Liver (tissue), 9 donors: ENCODE results near the gene FAN1. TPM values are rescaled to one million over a fixed set of nuclear protein-coding genes. Genes with fewer than 3 reads are reported as not detected.
A peak's percentile ranks its signal among the peaks of the same experiment; 100 is the strongest.

Experiments
- DNase-seq: peaks from one replicate; pipeline ENCODE4 v3.0.0-alpha.2; 2017; ENCODE audit warnings: low spot score
- H3K27ac ChIP-seq, 2 donors: one replicate each; pipeline ENCODE4 v1.7.0; 2013; ENCODE audit warnings: inconsistent platforms in 2 of 2, low read length in 2 of 2, control low read depth in 1 of 2, low read depth in 1 of 2, mild to moderate bottlenecking in 1 of 2
- H3K27me3 ChIP-seq, 4 donors: one replicate each; pipeline versions ENCODE4 v1.6.1 to v1.7.0; 2013; ENCODE audit warnings: low read length in 3 of 4, inconsistent platforms in 1 of 4, mild to moderate bottlenecking in 1 of 4, moderate library complexity in 1 of 4; ENCODE audit not compliant: control insufficient read depth in 4 of 4, insufficient read depth in 4 of 4
- H3K36me3 ChIP-seq, 4 donors: one replicate each; pipeline versions ENCODE4 v1.6.1 to v1.7.0; 2013; ENCODE audit warnings: low read length in 3 of 4, mild to moderate bottlenecking in 3 of 4, low read depth in 1 of 4, moderate library complexity in 1 of 4; ENCODE audit not compliant: control insufficient read depth in 4 of 4, insufficient read depth in 3 of 4
- H3K4me1 ChIP-seq, 4 donors: one replicate each; pipeline versions ENCODE4 v1.6.1 to v1.7.0; 2013; ENCODE audit warnings: low read length in 3 of 4, mild to moderate bottlenecking in 3 of 4, moderate library complexity in 1 of 4; ENCODE audit not compliant: control insufficient read depth in 4 of 4, insufficient read depth in 4 of 4
- H3K4me3 ChIP-seq, 3 donors: one replicate each; pipeline versions ENCODE4 v1.6.1 to v1.7.0; 2013; ENCODE audit warnings: low read length in 3 of 3, control low read depth in 1 of 3, low read depth in 1 of 3, mild to moderate bottlenecking in 1 of 3
- H3K9ac ChIP-seq, 2 donors: one replicate each; pipeline ENCODE4 v1.7.0; 2013; ENCODE audit warnings: low read length in 2 of 2, mild to moderate bottlenecking in 2 of 2, moderate library complexity in 2 of 2, control low read depth in 1 of 2, low read depth in 1 of 2
- H3K9me3 ChIP-seq, 4 donors: one replicate each; pipeline versions ENCODE4 v1.6.1 to v1.7.0; 2013; ENCODE audit warnings: low read length in 3 of 4; ENCODE audit not compliant: control insufficient read depth in 4 of 4
- CTCF ChIP-seq: fragments of 150-350 bp; IDR thresholded peaks from 2 replicates; pipeline ENCODE4 v1.5.1; 2017; ENCODE audit warnings: improper control_type of control experiment, low read depth, low read length; ENCODE audit not compliant: missing input control
- FOXA1 ChIP-seq: IDR thresholded peaks from 2 replicates; pipeline ENCODE4 v1.6.1; 2016; ENCODE audit warnings: antibody characterized with exemption
- HNF4A ChIP-seq, 2 donors: conservative IDR thresholded peaks; 2 replicates each; pipeline ENCODE4 v1.6.1; 2016; ENCODE audit warnings: antibody characterized with exemption in 2 of 2, mild to moderate bottlenecking in 2 of 2
- HNF4G ChIP-seq: IDR thresholded peaks from 2 replicates; pipeline ENCODE4 v1.6.1; 2016; ENCODE audit warnings: antibody characterized with exemption
- MAX ChIP-seq: IDR thresholded peaks from 2 replicates; pipeline ENCODE4 v1.6.1; 2016; ENCODE audit warnings: antibody characterized with exemption
- RAD21 ChIP-seq, 2 donors: IDR thresholded peaks; 2 replicates each; pipeline ENCODE4 v1.6.1; 2016; ENCODE audit warnings: antibody characterized with exemption in 2 of 2, mild to moderate bottlenecking in 2 of 2
- RXRA ChIP-seq, 2 donors: IDR thresholded peaks; 2 replicates each; pipeline ENCODE4 v1.6.1; 2017 to 2018; ENCODE audit warnings: antibody characterized with exemption in 2 of 2, mild to moderate bottlenecking in 1 of 2
- YY1 ChIP-seq: IDR thresholded peaks from 2 replicates; pipeline ENCODE4 v1.6.1; 2016; ENCODE audit warnings: antibody characterized with exemption, mild to moderate bottlenecking
- ZBTB33 ChIP-seq: IDR thresholded peaks from 2 replicates; pipeline ENCODE4 v1.6.1; 2016; ENCODE audit warnings: antibody characterized with exemption
- WGBS: extraction: QIAGEN DNeasy Blood & Tissue Kit; methylation state at CpG from one replicate; pipeline ENCODE4 v1.1.7; 2013; 5-methylcytosine and 5-hydroxymethylcytosine counted together
- polyA plus RNA-seq, 2 donors: library from polyadenylated mRNA; stranded (reverse) in 1 of 2; unstranded in 1 of 2; fragments of 200-250 nt in 1 of 2; fragments of >200 nt in 1 of 2; fragmentation: Nextera tagmentation in 1 of 2; extraction: Ambion mirVana in 1 of 2; gene quantifications; one replicate each; pipeline versions ENCODE4 v1.2.1 to v1.2.3, GENCODE V29; 2013 to 2015
- total RNA-seq, 2 donors: library from RNA; depleted of rRNA; stranded (reverse); fragments of >200 nt; gene quantifications; one replicate each; pipeline ENCODE4 v1.2.3, GENCODE V29; 2014
- donor health status: healthy.
- donor health status: healthy.
- donor health status: healthy.
- donor health status: healthy.
- donor health status: healthy.

The FAN1 gene
- total and polyA plus RNA-seq, 4 donors = 5.2 to 17.1 (median 7.5) TPM

GRCh38 chr15:30901889-30902288 is 1.8 kb upstream of the FAN1 start (continued):
- TF ChIP-seq ZBTB33 = no peak
- TF ChIP-seq FOXA1 = no peak
- TF ChIP-seq RAD21 (IDR thresholded peaks at IDR 0.05) = no peak

- WGBS = 87% methylated on average over 5 of the region's 5 CpGs
- DNase-seq = no peak
- no peak overlapping the region for H3K9ac ChIP-seq
- no peak for TF ChIP-seq ZBTB33
- H3K36me3 ChIP-seq = peaks cover 0 to 12% (median 2%) of the 10 kb centered on the region in 4 donors
- H3K27ac ChIP-seq = no peak overlapping the region
- H3K4me3 ChIP-seq = no peak overlapping the region
- no peaks in the 10 kb centered on the region for H3K9me3 ChIP-seq
- H3K4me1 ChIP-seq = peaks cover 2 to 26% (median 21%) of the 10 kb centered on the region in 4 donors
- no peaks in the 10 kb centered on the region for H3K27me3 ChIP-seq
Observed at GRCh38 chr15:30904812-30905211, 1.1 kb downstream of the FAN1 start.

GRCh38 chr15:30905821-30906220 is 2.1 kb downstream of the FAN1 start:
- no peak overlapping the region for H3K27ac ChIP-seq
- H3K36me3 ChIP-seq = peaks cover 0 to 17% (median 5%) of the 10 kb centered on the region in 4 donors
- DNase-seq = no peak
- H3K9ac ChIP-seq = peak overlapping the region in 1 of 2 donors; percentile 25
- no peaks in the 10 kb centered on the region for H3K27me3 ChIP-seq
- WGBS = 45% methylated on average over 5 of the region's 5 CpGs
- no peak overlapping the region for H3K4me3 ChIP-seq
- peaks cover 2 to 26% (median 21%) of the 10 kb centered on the region in 4 donors for H3K4me1 ChIP-seq
- TF ChIP-seq RXRA (IDR thresholded peaks at IDR 0.05) (peak in 1 of 2 donors; percentile 21), HNF4G (no peak), RAD21 (IDR thresholded peaks at IDR 0.05) (peak; percentile 51 to 77), YY1 (no peak), HNF4A (conservative IDR thresholded peaks at IDR 0.05) (peak in 1 of 2 donors; percentile 50), CTCF (peak; percentile 36)
- no peaks in the 10 kb centered on the region for H3K9me3 ChIP-seq

- no peak overlapping the region for H3K27ac ChIP-seq
- H3K36me3 ChIP-seq = peaks cover 0 to 18% (median 5%) of the 10 kb centered on the region in 4 donors
- H3K9ac ChIP-seq = peak overlapping the region in 1 of 2 donors; percentile 25
- H3K4me3 ChIP-seq = no peak overlapping the region
- no peak for DNase-seq
- no peaks in the 10 kb centered on the region for H3K9me3 ChIP-seq
- peaks cover 2 to 26% (median 21%) of the 10 kb centered on the region in 4 donors for H3K4me1 ChIP-seq
- H3K27me3 ChIP-seq = no peaks in the 10 kb centered on the region
- TF ChIP-seq HNF4G = no peak
- no peak for TF ChIP-seq MAX
- 70% methylated on average over 4 of the region's 4 CpGs for WGBS
Observed at GRCh38 chr15:30906366-30906765, 2.7 kb downstream of the FAN1 start.
